ENCODE results near the gene RASGRF2. TPM values are rescaled to one million over a fixed set of nuclear protein-coding genes. Genes with fewer than 3 reads are reported as not detected.

Gene RASGRF2
- total and polyA plus RNA-seq, 9 of the 15 experiments (the other 6 are each of a cell fraction or from before 2014, with no cell fraction given) = 0.01 to 0.22 (median 0.08) TPM; not detected in 2

DNA sequence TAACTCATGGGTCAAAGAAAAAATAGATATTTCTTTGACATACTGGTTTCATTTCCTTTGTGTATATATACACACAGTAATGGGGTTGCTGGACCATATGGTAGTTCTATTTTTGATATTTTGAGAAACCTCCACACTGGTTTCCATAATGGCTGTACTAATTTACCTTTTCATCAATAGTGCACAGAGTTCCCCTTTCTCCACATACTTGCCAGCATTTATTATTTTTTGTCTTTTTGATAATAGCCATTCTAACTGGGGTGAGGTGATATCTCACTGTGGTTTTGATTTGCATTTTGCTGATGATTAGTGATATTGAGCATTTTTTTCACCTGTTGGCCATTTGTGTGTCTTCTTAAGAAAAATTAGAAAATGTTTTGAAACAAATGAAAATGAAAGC, 194.6 kb downstream of the RASGRF2 start:
- DNase-seq (ENCODE audit: extremely low read depth in 1 of 4, low spot score in 3 of 4) (no peak), ATAC-seq (no peak), FAIRE-seq (no peak)
- intact Hi-C loops (cut with micrococcal nuclease) (no loop called here), in situ Hi-C loops (cut with MboI) (no loop called here)
- no peak overlapping the region for H3K4me2 ChIP-seq (ENCODE audit: insufficient read depth, low read length)
- H2AFZ ChIP-seq (ENCODE audit: low read depth, low read length) = no peak overlapping the region
- no peaks in the 10 kb centered on the region for H3K9me1 ChIP-seq (ENCODE audit: control insufficient read depth, insufficient read depth, low read length)
- H3K27ac ChIP-seq (ENCODE audit: extremely low read depth, low read depth, low read length) = no peak overlapping the region
- no peaks in the 10 kb centered on the region; a peak in 1 of 5 replicates for H3K27me3 ChIP-seq (ENCODE audit: control insufficient read depth in 2 of 2, insufficient read depth in 2 of 2, low read length in 2 of 2)
- TF ChIP-seq ZNF778 (CRISPR knock-in tag; IDR thresholded peaks at IDR 0.05) (no peak), MGA (IDR thresholded peaks at IDR 0.05) (no peak), POLR2H (tag; IDR thresholded peaks at IDR 0.05; ENCODE audit: low read depth) (no peak), CCNT2 (IDR thresholded peaks at IDR 0.05; ENCODE audit: borderline replicate concordance, extremely low read depth, insufficient read length, low read depth, low read length) (no peak), SMARCA5 (IDR thresholded peaks at IDR 0.05) (no peak)
- H3K36me3 ChIP-seq (ENCODE audit: control insufficient read depth, insufficient read depth, low read length) = no peaks in the 10 kb centered on the region
- CTCF ChIA-PET (ENCODE audit: low intra/inter-chr PET ratio) = no interaction called here
- H3K79me2 ChIP-seq (ENCODE audit: control insufficient read depth, insufficient read depth, low read length) = no peaks in the 10 kb centered on the region
- no peak overlapping the region for H3K9ac ChIP-seq (ENCODE audit: insufficient read depth in 1 of 2, low read depth in 2 of 2, low read length in 2 of 2)
- no peaks in the 10 kb centered on the region for H4K20me1 ChIP-seq (replicated peaks; ENCODE audit: control insufficient read depth, insufficient read depth, low read length)
- POLR2A ChIA-PET = no interaction called here
- H3K4me1 ChIP-seq (replicated peaks in 1 of 2; ENCODE audit: control insufficient read depth in 2 of 2, insufficient read depth in 2 of 2, low read length in 2 of 2) = no peaks in the 10 kb centered on the region
- H3K9me3 ChIP-seq (replicated peaks; ENCODE audit: control insufficient read depth, insufficient read depth, low read depth, low read length) = no peaks in the 10 kb centered on the region
- H3K4me3 ChIP-seq = no peak overlapping the region
- no TSS peak for BruUV-seq (replicated peaks)

Measured in K562 (cell line).